Neural progenitor cell (in vitro differentiated cells): ENCODE data around the gene CDH23. TPM values are rescaled to one million over a fixed set of nuclear protein-coding genes. Genes with fewer than 3 reads are reported as not detected.

Experiments used
- DNase-seq: peaks from one replicate; pipeline ENCODE4 v3.0.0-alpha.2; 2016; ENCODE audit warnings: low spot score
- H2AFZ ChIP-seq: fragments of 200-600 bp; sonication (generic); replicated peaks from 2 replicates; pipeline ENCODE4 v1.6.1; 2016; ENCODE audit warnings: antibody characterized with exemption
- H3F3A ChIP-seq: fragments of 200-600 bp; sonication (generic); 2 replicates; pipeline ENCODE4 v1.6.1; 2016; ENCODE audit warnings: antibody characterized with exemption, low read depth
- H3K27ac ChIP-seq: fragments of 200-600 bp; sonication (generic); 2 replicates; pipeline ENCODE4 v1.5.1; 2016; ENCODE audit warnings: mild to moderate bottlenecking
- H3K27me3 ChIP-seq: fragments of 200-600 bp; sonication (generic); 2 replicates; pipeline ENCODE4 v1.6.1; 2016; ENCODE audit warnings: mild to moderate bottlenecking, moderate library complexity
- H3K36me3 ChIP-seq: fragments of 200-600 bp; sonication (generic); 2 replicates; pipeline ENCODE4 v1.5.1; 2016
- H3K4me1 ChIP-seq: fragments of 200-600 bp; sonication (generic); 2 replicates; pipeline ENCODE4 v1.6.1; 2016; ENCODE audit warnings: mixed run types
- H3K4me2 ChIP-seq: fragments of 200-600 bp; sonication (generic); 2 replicates; pipeline ENCODE4 v1.6.1; 2016
- H3K4me3 ChIP-seq: fragments of 200-600 bp; sonication (generic); 2 replicates; pipeline ENCODE4 v1.5.1; 2016
- H3K79me2 ChIP-seq: fragments of 200-600 bp; sonication (generic); 2 replicates; pipeline ENCODE4 v1.6.1; 2016; ENCODE audit warnings: low read depth
- H3K9ac ChIP-seq: fragments of 200-600 bp; sonication (generic); 2 replicates; pipeline ENCODE4 v1.6.1; 2016
- H3K9me3 ChIP-seq: fragments of 200-600 bp; sonication (generic); 2 replicates; pipeline ENCODE4 v1.5.1; 2016; ENCODE audit warnings: low read depth
- H4K20me1 ChIP-seq: fragments of 200-600 bp; sonication (generic); 2 replicates; pipeline ENCODE4 v1.6.1; 2016; ENCODE audit warnings: low read depth
- H3K27ac Mint-ChIP-seq: 3 replicates; pipeline ENCODE4 v1.8.0; 2021; ENCODE audit warnings: mixed read lengths
- H3K27me3 Mint-ChIP-seq: 2 replicates; pipeline ENCODE4 v1.8.0; 2022; ENCODE audit warnings: low read depth, mild to moderate bottlenecking, inconsistent platforms, moderate library complexity, mixed read lengths; ENCODE audit not compliant: insufficient read depth
- H3K36me3 Mint-ChIP-seq: 3 replicates; pipeline ENCODE4 v1.8.0; 2021; ENCODE audit warnings: mixed read lengths
- H3K4me1 Mint-ChIP-seq: 3 replicates; pipeline ENCODE4 v1.8.0; 2021; ENCODE audit warnings: mixed read lengths
- H3K4me3 Mint-ChIP-seq: 3 replicates; pipeline ENCODE4 v1.8.0; 2021; ENCODE audit warnings: mild to moderate bottlenecking, moderate library complexity, mixed read lengths
- H3K9me3 Mint-ChIP-seq: 3 replicates; pipeline ENCODE4 v1.8.0; 2020; ENCODE audit warnings: mixed read lengths
- CTCF ChIP-seq: fragments of 200-600 bp; sonication (generic); IDR thresholded peaks from 2 replicates; pipeline ENCODE4 v1.5.1; 2017; ENCODE audit warnings: antibody characterized with exemption, mild to moderate bottlenecking
- EZH2 ChIP-seq: fragments of 200-600 bp; sonication (generic); IDR thresholded peaks from 2 replicates; pipeline ENCODE4 v1.6.1; 2017; ENCODE audit warnings: antibody characterized with exemption, mild to moderate bottlenecking, moderate library complexity
- EZH2phosphoT487 ChIP-seq: fragments of 200-600 bp; sonication (generic); IDR thresholded peaks from 2 replicates; pipeline ENCODE4 v1.6.1; 2017; ENCODE audit warnings: antibody characterized with exemption
- total RNA-seq: library from RNA; depleted of rRNA; stranded (reverse); fragments of >200 nt; gene quantifications from 2 replicates; pipeline ENCODE4 v1.2.3, GENCODE V29; 2015; ENCODE audit warnings: low replicate concordance

CDH23 gene
- total RNA-seq, 1 donor from 2014 or later, result 5.9 TPM

- Histone ChIP-seq H3K9ac (no peak overlapping the region), H2AFZ (no peak overlapping the region), H3K4me3 (no peak overlapping the region), H3K4me2 (no peak overlapping the region), H3K79me2 (no peaks in the 10 kb centered on the region), H3K36me3 (no peaks in the 10 kb centered on the region), H3K27ac (no peak overlapping the region), H3K27me3 (no peaks in the 10 kb centered on the region), H4K20me1 (no peaks in the 10 kb centered on the region), H3K4me1 (no peaks in the 10 kb centered on the region), H3K9me3 (no peaks in the 10 kb centered on the region), H3F3A (no peaks in the 10 kb centered on the region)
- TF ChIP-seq EZH2phosphoT487, result no peak
- TF ChIP-seq EZH2, result no peak
- peak; percentile 11 for TF ChIP-seq CTCF
- Mint-ChIP-seq H3K36me3 (no peaks in the 10 kb centered on the region), H3K27ac (no peak overlapping the region), H3K4me3 (no peak overlapping the region), H3K9me3 (no peaks in the 10 kb centered on the region), H3K27me3 (peaks cover 5% of the 10 kb centered on the region), H3K4me1 (peaks cover 7% of the 10 kb centered on the region)
- DNase-seq, result no peak
These were observed 384.0 kb downstream of the CDH23 start for GRCh38 chr10:71780719-71781118.

GRCh38 chr10:71782221-71782916, 385.6 kb downstream of the CDH23 start:
- Mint-ChIP-seq H3K4me3 (no peak overlapping the region), H3K27ac (no peak overlapping the region), H3K36me3 (no peaks in the 10 kb centered on the region), H3K4me1 (peaks cover 7% of the 10 kb centered on the region), H3K27me3 (peaks cover 7% of the 10 kb centered on the region), H3K9me3 (no peaks in the 10 kb centered on the region)
- Histone ChIP-seq H3K4me2 (no peak overlapping the region), H3F3A (no peaks in the 10 kb centered on the region), H3K4me1 (no peaks in the 10 kb centered on the region), H3K9ac (no peak overlapping the region), H3K9me3 (no peaks in the 10 kb centered on the region), H3K36me3 (no peaks in the 10 kb centered on the region), H3K27ac (no peak overlapping the region), H4K20me1 (no peaks in the 10 kb centered on the region), H3K4me3 (no peak overlapping the region), H3K27me3 (no peaks in the 10 kb centered on the region), H2AFZ (no peak overlapping the region), H3K79me2 (no peaks in the 10 kb centered on the region)
- no peak for DNase-seq
- TF ChIP-seq EZH2 (no peak), EZH2phosphoT487 (no peak), CTCF (no peak)

GRCh38 chr10:71782917-71783490, 386.3 kb downstream of the CDH23 start:
- Mint-ChIP-seq H3K27me3 (peaks cover 7% of the 10 kb centered on the region), H3K36me3 (no peaks in the 10 kb centered on the region), H3K9me3 (no peaks in the 10 kb centered on the region), H3K27ac (peak overlapping the region; percentile 15), H3K4me1 (peaks cover 7% of the 10 kb centered on the region), H3K4me3 (no peak overlapping the region)
- H3K9ac ChIP-seq, result no peak overlapping the region
- H4K20me1 ChIP-seq, result no peaks in the 10 kb centered on the region
- H3K4me2 ChIP-seq, result no peak overlapping the region
- DNase-seq, result no peak
- H3K79me2 ChIP-seq, result no peaks in the 10 kb centered on the region
- H3F3A ChIP-seq, result no peaks in the 10 kb centered on the region
- H3K27ac ChIP-seq, result no peak overlapping the region
- no peaks in the 10 kb centered on the region for H3K4me1 ChIP-seq
- H3K36me3 ChIP-seq, result no peaks in the 10 kb centered on the region
- H3K4me3 ChIP-seq, result no peak overlapping the region
- H3K27me3 ChIP-seq, result no peaks in the 10 kb centered on the region
- TF ChIP-seq EZH2phosphoT487 (no peak), EZH2 (no peak), CTCF (no peak)
- no peaks in the 10 kb centered on the region for H3K9me3 ChIP-seq
- H2AFZ ChIP-seq, result no peak overlapping the region
